ENCODE measurements around the gene VSTM2L.

Gene VSTM2L

DNA sequence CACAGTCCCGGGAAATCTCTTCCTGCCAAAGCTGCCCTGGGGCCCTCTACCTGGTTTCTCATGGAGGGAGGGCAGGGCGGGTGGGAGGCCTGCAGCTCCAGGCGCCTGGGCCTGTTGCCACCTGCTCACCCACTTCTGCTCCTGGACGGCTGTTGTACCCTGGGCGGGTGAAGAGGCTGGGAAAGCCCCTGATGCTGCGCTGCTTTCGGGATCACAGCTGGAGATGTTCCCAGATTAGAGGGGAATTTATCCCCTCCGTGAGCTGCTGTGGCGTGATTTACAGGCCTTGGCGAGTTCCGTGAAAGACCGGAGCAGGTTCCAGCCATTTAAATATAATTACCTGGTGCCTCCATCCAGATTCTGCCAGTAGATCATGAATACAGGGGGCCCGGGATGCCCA, 12.3 kb upstream of the VSTM2L start:
- TF ChIP-seq OSR1 (CRISPR knock-in tag; IDR thresholded peaks at IDR 0.05) (no peak), ARNTL (CRISPR knock-in tag; IDR thresholded peaks at IDR 0.05; ENCODE audit: borderline replicate concordance, low read depth) (no peak), ISL1 (CRISPR knock-in tag; IDR thresholded peaks at IDR 0.05) (no peak), ZNF8 (CRISPR knock-in tag; IDR thresholded peaks at IDR 0.05) (no peak), TSHZ2 (CRISPR knock-in tag; IDR thresholded peaks at IDR 0.05) (no peak), ZFP3 (CRISPR knock-in tag; IDR thresholded peaks at IDR 0.05) (no peak)
- TF ChIP-seq, protein P1, sequence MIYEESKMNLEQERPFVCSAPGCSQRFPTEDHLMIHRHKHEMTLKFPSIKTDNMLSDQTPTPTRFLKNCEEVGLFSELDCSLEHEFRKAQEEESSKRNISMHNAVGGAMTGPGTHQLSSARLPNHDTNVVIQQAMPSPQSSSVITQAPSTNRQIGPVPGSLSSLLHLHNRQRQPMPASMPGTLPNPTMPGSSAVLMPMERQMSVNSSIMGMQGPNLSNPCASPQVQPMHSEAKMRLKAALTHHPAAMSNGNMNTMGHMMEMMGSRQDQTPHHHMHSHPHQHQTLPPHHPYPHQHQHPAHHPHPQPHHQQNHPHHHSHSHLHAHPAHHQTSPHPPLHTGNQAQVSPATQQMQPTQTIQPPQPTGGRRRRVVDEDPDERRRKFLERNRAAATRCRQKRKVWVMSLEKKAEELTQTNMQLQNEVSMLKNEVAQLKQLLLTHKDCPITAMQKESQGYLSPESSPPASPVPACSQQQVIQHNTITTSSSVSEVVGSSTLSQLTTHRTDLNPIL (CRISPR knock-in tag; IDR thresholded peaks at IDR 0.05; ENCODE audit: low read depth), result no peak
- TF ChIP-seq, protein P2, sequence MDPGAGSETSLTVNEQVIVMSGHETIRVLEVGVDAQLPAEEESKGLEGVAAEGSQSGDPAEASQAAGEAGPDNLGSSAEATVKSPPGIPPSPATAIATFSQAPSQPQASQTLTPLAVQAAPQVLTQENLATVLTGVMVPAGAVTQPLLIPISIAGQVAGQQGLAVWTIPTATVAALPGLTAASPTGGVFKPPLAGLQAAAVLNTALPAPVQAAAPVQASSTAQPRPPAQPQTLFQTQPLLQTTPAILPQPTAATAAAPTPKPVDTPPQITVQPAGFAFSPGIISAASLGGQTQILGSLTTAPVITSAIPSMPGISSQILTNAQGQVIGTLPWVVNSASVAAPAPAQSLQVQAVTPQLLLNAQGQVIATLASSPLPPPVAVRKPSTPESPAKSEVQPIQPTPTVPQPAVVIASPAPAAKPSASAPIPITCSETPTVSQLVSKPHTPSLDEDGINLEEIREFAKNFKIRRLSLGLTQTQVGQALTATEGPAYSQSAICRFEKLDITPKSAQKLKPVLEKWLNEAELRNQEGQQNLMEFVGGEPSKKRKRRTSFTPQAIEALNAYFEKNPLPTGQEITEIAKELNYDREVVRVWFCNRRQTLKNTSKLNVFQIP (CRISPR knock-in tag; IDR thresholded peaks at IDR 0.05; ENCODE audit: borderline replicate concordance, low read depth), result no peak
- TF ChIP-seq, protein P3, sequence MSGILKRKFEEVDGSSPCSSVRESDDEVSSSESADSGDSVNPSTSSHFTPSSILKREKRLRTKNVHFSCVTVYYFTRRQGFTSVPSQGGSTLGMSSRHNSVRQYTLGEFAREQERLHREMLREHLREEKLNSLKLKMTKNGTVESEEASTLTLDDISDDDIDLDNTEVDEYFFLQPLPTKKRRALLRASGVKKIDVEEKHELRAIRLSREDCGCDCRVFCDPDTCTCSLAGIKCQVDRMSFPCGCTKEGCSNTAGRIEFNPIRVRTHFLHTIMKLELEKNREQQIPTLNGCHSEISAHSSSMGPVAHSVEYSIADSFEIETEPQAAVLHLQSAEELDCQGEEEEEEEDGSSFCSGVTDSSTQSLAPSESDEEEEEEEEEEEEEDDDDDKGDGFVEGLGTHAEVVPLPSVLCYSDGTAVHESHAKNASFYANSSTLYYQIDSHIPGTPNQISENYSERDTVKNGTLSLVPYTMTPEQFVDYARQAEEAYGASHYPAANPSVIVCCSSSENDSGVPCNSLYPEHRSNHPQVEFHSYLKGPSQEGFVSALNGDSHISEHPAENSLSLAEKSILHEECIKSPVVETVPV (CRISPR knock-in tag; IDR thresholded peaks at IDR 0.05), result no peak
- no peak for ATAC-seq

DNA sequence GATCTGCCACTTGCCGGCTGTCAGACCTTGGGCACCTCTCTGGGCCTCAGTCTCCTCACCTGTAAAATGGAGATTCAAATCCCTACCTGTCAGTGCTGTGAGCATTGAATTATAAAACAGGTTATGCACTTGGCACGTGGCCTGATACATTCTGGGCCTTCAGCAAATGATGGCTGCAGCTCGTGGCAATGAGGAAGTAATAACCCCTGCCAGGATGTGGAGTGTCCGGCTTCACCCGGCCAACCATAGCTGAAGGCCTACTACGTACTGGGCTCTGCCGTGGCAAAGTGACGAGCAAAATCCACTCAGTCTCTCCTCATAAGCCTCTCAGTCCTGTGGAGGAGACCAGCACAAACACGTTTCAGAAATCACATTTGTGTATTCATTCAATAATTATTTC, 10.9 kb upstream of the VSTM2L start:
- TF ChIP-seq ESRRG (CRISPR knock-in tag; IDR thresholded peaks at IDR 0.05), result no peak
- no peak for TF ChIP-seq TCF4 (CRISPR knock-in tag; IDR thresholded peaks at IDR 0.05; ENCODE audit: borderline replicate concordance)
- no peak for TF ChIP-seq ZNF70 (CRISPR knock-in tag; IDR thresholded peaks at IDR 0.05)
- no peak for TF ChIP-seq OSR1 (CRISPR knock-in tag; IDR thresholded peaks at IDR 0.05)
- no peak for ATAC-seq

- TF ChIP-seq SNAI2 (CRISPR knock-in tag; IDR thresholded peaks at IDR 0.05), result no peak
- TF ChIP-seq ISL1 (CRISPR knock-in tag; IDR thresholded peaks at IDR 0.05), result no peak
- TF ChIP-seq CSDC2 (CRISPR knock-in tag; IDR thresholded peaks at IDR 0.05), result no peak
- TF ChIP-seq ZFP3 (CRISPR knock-in tag; IDR thresholded peaks at IDR 0.05), result no peak
- no peak for TF ChIP-seq PPARA (CRISPR knock-in tag; IDR thresholded peaks at IDR 0.05; ENCODE audit: borderline replicate concordance)
- TF ChIP-seq OSR1 (CRISPR knock-in tag; IDR thresholded peaks at IDR 0.05), result no peak
- TF ChIP-seq RARB (CRISPR knock-in tag; IDR thresholded peaks at IDR 0.05), result no peak
- no peak for TF ChIP-seq ZFP30 (CRISPR knock-in tag; IDR thresholded peaks at IDR 0.05)
- no peak for TF ChIP-seq BACH2 (CRISPR knock-in tag; IDR thresholded peaks at IDR 0.05; ENCODE audit: borderline replicate concordance)
- TF ChIP-seq, protein P1 (CRISPR knock-in tag; IDR thresholded peaks at IDR 0.05; ENCODE audit: low read depth), result no peak
- no peak for TF ChIP-seq ZNF70 (CRISPR knock-in tag; IDR thresholded peaks at IDR 0.05)
- TF ChIP-seq GLIS3 (CRISPR knock-in tag; IDR thresholded peaks at IDR 0.05), result no peak
- no peak for TF ChIP-seq TSHZ2 (CRISPR knock-in tag; IDR thresholded peaks at IDR 0.05)
- no peak for TF ChIP-seq TOX (CRISPR knock-in tag; IDR thresholded peaks at IDR 0.05; ENCODE audit: borderline replicate concordance)
- TF ChIP-seq, protein P3 (CRISPR knock-in tag; IDR thresholded peaks at IDR 0.05), result no peak
- no peak for ATAC-seq
Observed at GRCh38 chr20:37893566-37894241, 9.2 kb upstream of the VSTM2L start.
